Caco-2 (cell line): Measurements from ENCODE around the gene F13B. TPM values are rescaled to one million over a fixed set of nuclear protein-coding genes. Genes with fewer than 3 reads are reported as not detected.

Source experiments
- BruUV-seq: library from RNA; stranded (reverse); fragments of 400-500 nt; replicated peaks from 2 replicates; lab custom pipeline; 2021; lab: Mats Ljungman, UMichigan
- CTCF ChIA-PET: fragments of 300-600 bp; sonication (Branson Sonifier 250); formaldehyde crosslinking; loops from one replicate; lab custom pipeline; 2022; ENCODE audit warnings: antibody characterized with exemption; lab: Charles Lee
- POLR2A ChIA-PET: fragments of 300-600 bp; sonication (Branson Sonifier 250); formaldehyde crosslinking; loops from one replicate; lab custom pipeline; 2022; ENCODE audit warnings: antibody characterized with exemption; lab: Charles Lee
- DNase-seq, 2 experiments: peaks; one replicate each; pipeline versions ENCODE4 v3.0.0 to v3.0.0-alpha.2; 2020 to 2022
- H3K27me3 ChIP-seq: replicated peaks from 2 replicates; pipeline ENCODE4 v1.6.0; 2011; ENCODE audit warnings: low read length; ENCODE audit not compliant: control insufficient read depth, insufficient read depth
- H3K36me3 ChIP-seq: 2 replicates; pipeline ENCODE4 v1.5.1; 2011; ENCODE audit warnings: low read length; ENCODE audit not compliant: control insufficient read depth, insufficient read depth
- H3K4me1 ChIP-seq: fragments of 250-450 bp; sonication (Bioruptor Pico); 2 replicates; pipeline ENCODE4 v1.5.1; 2020; ENCODE audit warnings: mild to moderate bottlenecking
- H3K4me3 ChIP-seq: 2 replicates; pipeline ENCODE4 v1.5.1; 2011; ENCODE audit warnings: low read depth, mild to moderate bottlenecking, control low read depth, low read length
- H3K9me3 ChIP-seq: fragments of 250-450 bp; sonication (Bioruptor Pico); 2 replicates; pipeline ENCODE4 v1.5.1; 2020; ENCODE audit warnings: mild to moderate bottlenecking, moderate library complexity
- H3K27ac Mint-ChIP-seq: one replicate; pipeline ENCODE4 v1.8.0; 2022; ENCODE audit warnings: mixed read lengths; ENCODE audit not compliant: unreplicated experiment
- H3K27me3 Mint-ChIP-seq: one replicate; pipeline ENCODE4 v1.8.0; 2022; ENCODE audit warnings: mixed read lengths; ENCODE audit not compliant: insufficient read depth, unreplicated experiment
- H3K36me3 Mint-ChIP-seq: one replicate; pipeline ENCODE4 v1.8.0; 2022; ENCODE audit warnings: mild to moderate bottlenecking, mixed read lengths; ENCODE audit not compliant: insufficient read depth, unreplicated experiment
- H3K4me1 Mint-ChIP-seq: one replicate; pipeline ENCODE4 v1.8.0; 2022; ENCODE audit warnings: low read depth, mixed read lengths; ENCODE audit not compliant: unreplicated experiment
- H3K4me3 Mint-ChIP-seq: one replicate; pipeline ENCODE4 v1.8.0; 2022; ENCODE audit warnings: mild to moderate bottlenecking, moderate library complexity, mixed read lengths; ENCODE audit not compliant: unreplicated experiment
- H3K9me3 Mint-ChIP-seq: one replicate; pipeline ENCODE4 v1.8.0; 2022; ENCODE audit warnings: mixed read lengths; ENCODE audit not compliant: unreplicated experiment
- intact Hi-C: fragments of 100-400 bp; cut with micrococcal nuclease; formaldehyde crosslinking; loops from one replicate; pipeline ENCODE4 v1.10.0; 2022; ENCODE audit not compliant: unreplicated experiment
- total RNA-seq: library from RNA; stranded (reverse); gene quantifications from 2 replicates; pipeline ENCODE4 v1.2.3, GENCODE V29; 2022
- TF ChIP-seq, protein P1 (sequence below), 2 experiments: fragments of 200-600 bp in 1 of 2; IDR thresholded peaks; 1 replicate in 1 of 2; 2 replicates in 1 of 2; pipeline versions ENCODE4 v1.5.1 to v1.8.0; 2011 to 2022; ENCODE audit warnings: antibody characterized with exemption in 1 of 2, control low read depth in 1 of 2, inconsistent platforms in 1 of 2, low read depth in 1 of 2, low read length in 1 of 2, mild to moderate bottlenecking in 1 of 2, moderate library complexity in 1 of 2; ENCODE audit not compliant: insufficient read depth in 1 of 2, severe bottlenecking in 1 of 2, unreplicated experiment in 1 of 2

Gene F13B
- total RNA-seq, 1 experiment from 2014 or later, result not detected

DNA sequence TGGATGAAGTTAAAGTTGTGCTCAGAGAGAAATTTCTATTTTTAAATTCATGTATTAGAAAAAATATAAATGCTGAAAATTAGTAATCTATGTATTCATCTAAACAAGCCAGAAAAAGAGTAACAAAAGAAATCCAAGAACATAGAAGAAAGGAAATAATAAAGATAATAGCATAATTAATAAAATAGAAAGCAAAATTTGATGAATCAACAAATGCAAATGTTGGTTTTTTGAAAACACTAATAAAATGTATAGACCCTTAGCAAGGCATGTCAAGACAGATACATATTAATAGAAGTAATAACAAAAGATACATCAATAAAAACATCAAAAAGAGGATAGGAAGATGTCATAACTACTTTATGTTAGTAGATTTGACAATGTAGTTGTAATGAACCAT, 18.0 kb downstream of the F13B start:
- Mint-ChIP-seq H3K4me1 (no peaks in the 10 kb centered on the region), H3K27ac (no peak overlapping the region), H3K4me3 (no peak overlapping the region), H3K27me3 (peaks cover 4% of the 10 kb centered on the region), H3K9me3 (no peaks in the 10 kb centered on the region), H3K36me3 (no peaks in the 10 kb centered on the region)
- CTCF ChIA-PET, result no interaction called here
- no peaks in the 10 kb centered on the region for H3K36me3 ChIP-seq
- H3K9me3 ChIP-seq, result no peaks in the 10 kb centered on the region
- POLR2A ChIA-PET, result no interaction called here
- no peak overlapping the region for H3K4me3 ChIP-seq
- no peaks in the 10 kb centered on the region for H3K4me1 ChIP-seq
- no TSS peak for BruUV-seq
- TF ChIP-seq, protein P1, sequence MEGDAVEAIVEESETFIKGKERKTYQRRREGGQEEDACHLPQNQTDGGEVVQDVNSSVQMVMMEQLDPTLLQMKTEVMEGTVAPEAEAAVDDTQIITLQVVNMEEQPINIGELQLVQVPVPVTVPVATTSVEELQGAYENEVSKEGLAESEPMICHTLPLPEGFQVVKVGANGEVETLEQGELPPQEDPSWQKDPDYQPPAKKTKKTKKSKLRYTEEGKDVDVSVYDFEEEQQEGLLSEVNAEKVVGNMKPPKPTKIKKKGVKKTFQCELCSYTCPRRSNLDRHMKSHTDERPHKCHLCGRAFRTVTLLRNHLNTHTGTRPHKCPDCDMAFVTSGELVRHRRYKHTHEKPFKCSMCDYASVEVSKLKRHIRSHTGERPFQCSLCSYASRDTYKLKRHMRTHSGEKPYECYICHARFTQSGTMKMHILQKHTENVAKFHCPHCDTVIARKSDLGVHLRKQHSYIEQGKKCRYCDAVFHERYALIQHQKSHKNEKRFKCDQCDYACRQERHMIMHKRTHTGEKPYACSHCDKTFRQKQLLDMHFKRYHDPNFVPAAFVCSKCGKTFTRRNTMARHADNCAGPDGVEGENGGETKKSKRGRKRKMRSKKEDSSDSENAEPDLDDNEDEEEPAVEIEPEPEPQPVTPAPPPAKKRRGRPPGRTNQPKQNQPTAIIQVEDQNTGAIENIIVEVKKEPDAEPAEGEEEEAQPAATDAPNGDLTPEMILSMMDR (IDR thresholded peaks at IDR 0.05; ENCODE audit: insufficient read depth in 1 of 2, low read depth in 1 of 2, low read length in 1 of 2, severe bottlenecking in 1 of 2, unreplicated experiment in 1 of 2), result no peak
- no peak for DNase-seq
- H3K27me3 ChIP-seq, result no peaks in the 10 kb centered on the region
- intact Hi-C loops, result no loop called here

DNA sequence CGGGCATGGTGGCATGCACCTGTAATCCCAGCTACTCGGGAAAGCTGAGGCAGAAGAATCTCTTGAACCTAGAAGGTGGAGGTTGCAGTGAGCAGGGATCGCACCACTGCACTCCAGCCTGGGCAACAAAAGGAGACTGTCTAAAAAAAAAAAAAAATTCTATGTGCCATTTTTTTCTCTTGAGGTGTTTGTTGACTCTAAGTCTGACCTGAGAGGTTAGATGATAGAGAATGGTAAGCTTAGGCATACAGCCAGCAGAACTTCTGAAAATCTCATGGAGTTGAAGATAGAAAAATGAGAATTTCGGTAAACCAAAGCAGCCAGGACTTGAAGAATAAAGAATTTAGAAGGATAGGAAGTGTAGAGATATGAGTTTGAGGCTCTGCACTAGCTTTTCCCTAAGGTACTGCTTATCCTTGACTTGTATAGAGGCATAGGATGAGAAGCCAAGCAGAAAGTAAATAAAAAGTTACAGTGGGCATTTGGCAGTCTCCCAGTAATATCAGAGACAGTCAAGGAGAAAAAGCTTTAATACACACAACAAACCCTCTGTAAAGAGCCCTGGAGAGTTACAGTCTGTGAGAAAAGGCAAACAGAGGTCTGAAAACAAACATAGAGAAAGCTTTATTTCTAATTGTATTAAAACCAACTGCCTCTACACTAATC, 24.3 kb downstream of the F13B start:
- no peaks in the 10 kb centered on the region for H3K4me1 ChIP-seq
- no peak overlapping the region for H3K4me3 ChIP-seq
- intact Hi-C loops, result no loop called here
- no peaks in the 10 kb centered on the region for H3K36me3 Mint-ChIP-seq
- H3K4me3 Mint-ChIP-seq, result no peak overlapping the region
- no peak for DNase-seq
- H3K4me1 Mint-ChIP-seq, result no peaks in the 10 kb centered on the region
- H3K9me3 ChIP-seq, result no peaks in the 10 kb centered on the region
- no peaks in the 10 kb centered on the region for H3K9me3 Mint-ChIP-seq
- no peaks in the 10 kb centered on the region for H3K27me3 ChIP-seq
- BruUV-seq, result no TSS peak
- POLR2A ChIA-PET, result no interaction called here
- H3K36me3 ChIP-seq, result no peaks in the 10 kb centered on the region
- peaks cover 4% of the 10 kb centered on the region for H3K27me3 Mint-ChIP-seq
- TF ChIP-seq, protein P1 (IDR thresholded peaks at IDR 0.05; ENCODE audit: insufficient read depth in 1 of 2, low read depth in 1 of 2, low read length in 1 of 2, severe bottlenecking in 1 of 2, unreplicated experiment in 1 of 2), result no peak
- H3K27ac Mint-ChIP-seq, result no peak overlapping the region
- CTCF ChIA-PET, result no interaction called here

GRCh38 chr1:197041486-197042353, 25.3 kb downstream of the F13B start:
- CTCF ChIA-PET, result no interaction called here
- H3K4me1 ChIP-seq, result no peaks in the 10 kb centered on the region
- H3K4me1 Mint-ChIP-seq, result no peaks in the 10 kb centered on the region
- no peaks in the 10 kb centered on the region for H3K27me3 ChIP-seq
- no peak for DNase-seq
- POLR2A ChIA-PET, result no interaction called here
- BruUV-seq, result no TSS peak
- no peaks in the 10 kb centered on the region for H3K36me3 Mint-ChIP-seq
- H3K36me3 ChIP-seq, result no peaks in the 10 kb centered on the region
- H3K27ac Mint-ChIP-seq, result no peak overlapping the region
- H3K9me3 ChIP-seq, result no peaks in the 10 kb centered on the region
- peaks cover 4% of the 10 kb centered on the region for H3K27me3 Mint-ChIP-seq
- intact Hi-C loops, result no loop called here
- H3K4me3 Mint-ChIP-seq, result no peak overlapping the region
- no peaks in the 10 kb centered on the region for H3K9me3 Mint-ChIP-seq
- TF ChIP-seq, protein P1 (IDR thresholded peaks at IDR 0.05; ENCODE audit: insufficient read depth in 1 of 2, low read depth in 1 of 2, low read length in 1 of 2, severe bottlenecking in 1 of 2, unreplicated experiment in 1 of 2), result no peak
- no peak overlapping the region for H3K4me3 ChIP-seq
